AG10803 (cell line): Measurements from ENCODE around the gene KDM4F.

Source experiments
- DNase-seq: peaks from one replicate; pipeline ENCODE4 v3.0.0; 2010; ENCODE audit warnings: low read depth
- H3K4me3 ChIP-seq: 2 replicates; pipeline ENCODE4 v1.5.1; 2011; ENCODE audit warnings: mild to moderate bottlenecking, low read length, control low read depth
- TF ChIP-seq, protein P1 (sequence below): conservative IDR thresholded peaks from 2 replicates; pipeline ENCODE4 v1.5.1; 2011; ENCODE audit warnings: mild to moderate bottlenecking, low read length, control low read depth, inconsistent platforms

The KDM4F gene

DNA sequence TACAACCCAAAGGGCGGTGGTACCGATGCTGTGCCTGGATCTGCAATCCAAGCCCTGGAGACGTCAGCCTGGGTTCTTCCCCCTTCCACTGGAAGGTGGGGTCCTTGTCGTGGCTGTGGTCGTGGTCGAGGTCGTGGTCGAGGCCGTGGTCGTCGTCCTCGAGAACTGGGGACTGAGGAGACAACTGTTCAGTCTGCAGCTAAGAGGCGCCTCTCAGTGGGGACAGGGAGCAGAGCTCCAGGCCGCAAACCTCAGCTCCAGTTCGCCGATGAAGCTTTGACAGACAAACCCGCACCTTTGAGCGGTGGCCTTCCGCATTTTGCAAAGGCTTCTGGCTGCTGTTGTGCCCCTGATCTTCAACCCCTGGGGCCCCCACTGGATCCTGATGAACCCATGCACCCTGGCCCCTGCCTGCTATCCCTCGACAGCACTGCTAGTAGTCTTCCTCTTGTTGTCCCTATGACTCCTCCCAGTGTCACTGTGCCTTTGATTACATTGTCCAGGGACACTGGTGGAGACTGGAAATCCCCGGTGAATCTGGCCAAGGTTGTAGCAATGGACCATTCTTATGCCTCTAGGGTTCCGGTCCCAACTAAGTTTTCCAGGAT is 1.5 kb downstream of the KDM4F start:
- TF ChIP-seq, protein P1, sequence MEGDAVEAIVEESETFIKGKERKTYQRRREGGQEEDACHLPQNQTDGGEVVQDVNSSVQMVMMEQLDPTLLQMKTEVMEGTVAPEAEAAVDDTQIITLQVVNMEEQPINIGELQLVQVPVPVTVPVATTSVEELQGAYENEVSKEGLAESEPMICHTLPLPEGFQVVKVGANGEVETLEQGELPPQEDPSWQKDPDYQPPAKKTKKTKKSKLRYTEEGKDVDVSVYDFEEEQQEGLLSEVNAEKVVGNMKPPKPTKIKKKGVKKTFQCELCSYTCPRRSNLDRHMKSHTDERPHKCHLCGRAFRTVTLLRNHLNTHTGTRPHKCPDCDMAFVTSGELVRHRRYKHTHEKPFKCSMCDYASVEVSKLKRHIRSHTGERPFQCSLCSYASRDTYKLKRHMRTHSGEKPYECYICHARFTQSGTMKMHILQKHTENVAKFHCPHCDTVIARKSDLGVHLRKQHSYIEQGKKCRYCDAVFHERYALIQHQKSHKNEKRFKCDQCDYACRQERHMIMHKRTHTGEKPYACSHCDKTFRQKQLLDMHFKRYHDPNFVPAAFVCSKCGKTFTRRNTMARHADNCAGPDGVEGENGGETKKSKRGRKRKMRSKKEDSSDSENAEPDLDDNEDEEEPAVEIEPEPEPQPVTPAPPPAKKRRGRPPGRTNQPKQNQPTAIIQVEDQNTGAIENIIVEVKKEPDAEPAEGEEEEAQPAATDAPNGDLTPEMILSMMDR = no peak
- DNase-seq = no peak
- H3K4me3 ChIP-seq = no peak overlapping the region

DNA sequence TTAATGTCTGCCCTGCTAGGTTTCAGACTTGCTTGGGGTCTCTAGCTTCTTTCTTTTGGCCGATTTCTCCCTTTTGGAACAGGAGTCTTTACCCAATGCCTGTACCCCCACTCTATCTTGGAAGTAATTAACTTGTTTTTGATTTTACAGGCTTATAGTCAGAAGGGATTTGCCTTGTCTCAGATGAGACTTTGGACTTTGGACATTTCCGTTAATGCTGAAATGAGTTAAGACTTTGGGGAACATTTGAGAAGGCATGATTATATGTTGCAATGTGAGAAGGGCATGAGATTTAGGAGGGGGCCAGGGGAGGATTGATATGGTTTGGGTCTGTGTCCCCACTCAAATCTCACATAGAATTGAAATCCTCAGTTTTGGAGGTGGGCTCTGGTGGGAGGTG is 5.1 kb downstream of the KDM4F start:
- no peak for DNase-seq
- TF ChIP-seq, protein P1 = no peak
- no peak overlapping the region for H3K4me3 ChIP-seq

DNA sequence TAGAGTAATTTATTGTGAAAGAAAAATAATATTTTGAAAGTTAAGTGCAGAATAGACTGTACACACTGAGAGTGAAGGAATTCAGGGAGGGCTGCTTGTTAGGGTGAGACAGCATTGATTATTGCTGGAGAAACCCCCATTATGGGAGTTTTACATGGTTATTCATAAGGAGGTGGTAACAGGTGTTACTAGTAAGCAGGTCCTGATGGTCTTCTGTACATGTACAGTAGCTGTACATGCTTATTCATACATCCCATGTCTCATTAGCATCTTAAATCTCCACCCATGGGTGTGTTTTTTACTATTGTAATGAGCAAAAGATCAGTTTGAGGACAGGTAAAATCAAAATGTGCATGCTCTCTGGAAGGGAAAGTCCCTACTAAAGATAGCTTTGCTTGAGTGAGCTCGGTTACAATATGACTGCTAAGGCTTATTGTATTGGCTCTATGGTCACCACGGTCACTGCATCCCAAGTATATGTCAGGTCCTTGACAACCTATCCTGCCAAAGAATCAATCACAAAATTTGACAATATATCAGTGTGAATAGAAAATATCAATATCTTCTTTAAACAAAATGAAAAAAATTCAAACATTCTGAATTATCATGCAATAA is 6.2 kb downstream of the KDM4F start:
- DNase-seq = no peak

DNA sequence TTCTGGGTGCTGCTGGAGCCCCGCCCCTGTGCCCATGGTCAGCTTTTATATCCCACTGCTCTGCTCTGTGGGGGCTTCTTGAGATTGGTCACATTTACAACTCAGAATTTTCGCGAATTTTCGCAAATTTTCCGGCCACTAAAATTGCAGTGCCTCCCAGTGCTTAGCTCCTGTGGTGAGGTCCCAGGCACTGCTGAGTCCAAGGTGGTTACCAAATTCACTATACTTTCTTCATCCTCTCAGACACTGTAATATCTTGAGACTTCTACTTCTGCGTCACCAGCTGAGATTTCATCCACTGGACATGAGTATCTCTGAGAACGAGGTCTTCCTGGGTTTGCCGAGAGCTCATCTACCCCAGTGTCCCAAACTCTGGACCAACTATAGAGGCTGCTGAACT is 8.7 kb downstream of the KDM4F start:
- no peak overlapping the region for H3K4me3 ChIP-seq
- no peak for DNase-seq
- TF ChIP-seq, protein P1 = no peak

More for the DNA sequence above, 6.2 kb downstream of the KDM4F start:
- H3K4me3 ChIP-seq = no peak overlapping the region
- TF ChIP-seq, protein P1 = no peak

DNA sequence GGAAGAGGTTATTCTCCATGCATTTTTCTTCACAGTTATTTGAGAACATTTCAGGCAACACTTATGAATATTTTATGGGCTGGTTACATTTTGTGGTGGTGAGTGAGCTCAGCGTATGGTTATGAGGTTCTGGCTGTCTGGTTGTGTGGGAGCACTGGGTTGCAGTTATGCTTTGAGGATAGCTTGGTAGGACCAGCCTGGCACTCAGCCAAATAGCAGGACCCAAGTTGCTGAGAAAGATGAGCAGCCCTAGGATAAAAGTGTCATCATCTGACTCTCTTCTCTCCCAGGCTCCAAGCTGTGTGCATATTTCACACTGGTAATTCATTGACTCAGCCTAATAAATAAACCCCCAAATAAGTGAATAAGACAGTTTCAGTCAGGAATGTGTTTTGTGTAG is 9.4 kb downstream of the KDM4F start:
- peak; percentile 33 for DNase-seq
- H3K4me3 ChIP-seq = no peak overlapping the region
- TF ChIP-seq, protein P1 = no peak

DNA sequence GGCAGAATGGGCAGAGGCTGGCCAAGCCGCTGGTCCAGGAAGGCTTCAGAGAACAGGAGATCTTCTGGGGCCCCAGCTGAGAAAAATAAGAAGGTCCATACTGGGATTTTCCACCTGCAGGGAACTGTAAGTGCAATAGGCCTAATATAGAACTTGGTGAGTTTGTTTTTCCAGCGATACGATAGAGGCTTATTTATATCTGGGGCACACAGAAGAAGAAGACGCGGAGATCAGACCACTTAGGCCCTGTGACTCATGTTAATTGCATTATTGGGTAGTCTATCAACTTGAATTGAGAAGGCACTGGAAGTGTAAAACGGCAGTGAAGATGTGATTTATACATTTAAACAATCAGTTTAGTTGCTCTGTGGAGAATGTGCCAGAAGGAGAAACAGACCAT is 9.8 kb downstream of the KDM4F start:
- TF ChIP-seq, protein P1 = no peak
- DNase-seq = no peak
- H3K4me3 ChIP-seq = no peak overlapping the region

DNA sequence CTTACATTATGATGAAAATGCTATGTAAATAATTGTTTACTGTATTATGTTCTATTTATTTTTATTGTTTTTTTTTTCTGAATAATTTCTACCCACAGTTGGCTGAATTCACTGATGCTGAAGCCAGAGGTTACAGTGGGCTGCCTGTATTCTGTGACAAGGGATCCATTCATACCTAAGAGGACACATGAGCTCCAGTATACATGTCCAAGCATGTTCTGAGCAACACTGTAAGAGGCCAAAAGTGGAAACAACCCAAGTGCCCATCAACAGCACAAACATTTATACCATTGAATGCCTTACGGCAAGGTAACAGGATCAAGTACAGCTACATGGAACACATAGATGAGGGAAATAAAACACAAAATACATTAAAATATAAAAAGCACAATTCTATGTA is 16.1 kb downstream of the KDM4F start:
- TF ChIP-seq, protein P1 = no peak
- no peak for DNase-seq
- no peak overlapping the region for H3K4me3 ChIP-seq
